HG03565 (cell line): ENCODE data around the gene LLGL1.

Experiments
- ATAC-seq: cut with Tn5 transposase; IDR thresholded peaks from one replicate; pipeline ENCODE4 v1.9.1; 2021; ENCODE audit warnings: mild to moderate bottlenecking, moderate library complexity; ENCODE audit not compliant: unreplicated experiment

LLGL1 gene

GRCh38 chr17:18225121-18225641 lies at the start of gene LLGL1:
Gene LLGL1 (plus strand): TSS chr17:18225635. CDS start chr17:18225683, 48 bp downstream.
- peak; percentile 82 for ATAC-seq

- ATAC-seq: no peak
Observed at GRCh38 chr17:18176176-18176575, 49.3 kb upstream of the LLGL1 start.

- no peak for ATAC-seq
Observed at GRCh38 chr17:18177133-18177532, 48.3 kb upstream of the LLGL1 start.

- no peak for ATAC-seq
Observed at GRCh38 chr17:18177722-18178121, 47.7 kb upstream of the LLGL1 start.

GRCh38 chr17:18179196-18179595 lies 46.2 kb upstream of the LLGL1 start:
- ATAC-seq: no peak

GRCh38 chr17:18179804-18180203 lies 45.6 kb upstream of the LLGL1 start:
- ATAC-seq: no peak

- ATAC-seq: no peak
Observed at GRCh38 chr17:18181358-18181757, 44.1 kb upstream of the LLGL1 start.

GRCh38 chr17:18182110-18182977 lies 43.1 kb upstream of the LLGL1 start:
- no peak for ATAC-seq

- peak; percentile 17 for ATAC-seq
Observed at GRCh38 chr17:18182978-18183333, 42.5 kb upstream of the LLGL1 start.

GRCh38 chr17:18183334-18184142 lies 41.9 kb upstream of the LLGL1 start, which contains the start of gene ALKBH5:
Gene ALKBH5 (plus strand): TSS chr17:18183828. CDS start chr17:18184244, 416 bp downstream.
- peak; percentile 73 for ATAC-seq

GRCh38 chr17:18184143-18185031 lies 41.0 kb upstream of the LLGL1 start:
- ATAC-seq: no peak

- no peak for ATAC-seq
Observed at GRCh38 chr17:18185391-18185790, 40.0 kb upstream of the LLGL1 start.

- no peak for ATAC-seq
Observed at GRCh38 chr17:18185832-18186626, 39.4 kb upstream of the LLGL1 start.

- no peak for ATAC-seq
Observed at GRCh38 chr17:18186627-18186982, 38.8 kb upstream of the LLGL1 start.

- no peak for ATAC-seq
Observed at GRCh38 chr17:18187226-18187625, 38.2 kb upstream of the LLGL1 start.

GRCh38 chr17:18187821-18188761 lies 37.3 kb upstream of the LLGL1 start:
- no peak for ATAC-seq

- no peak for ATAC-seq
Observed at GRCh38 chr17:18190628-18191235, 34.7 kb upstream of the LLGL1 start.

GRCh38 chr17:18191236-18191667 lies 34.2 kb upstream of the LLGL1 start:
- ATAC-seq: no peak
